ENCODE results near the gene ZKSCAN4.

DNA sequence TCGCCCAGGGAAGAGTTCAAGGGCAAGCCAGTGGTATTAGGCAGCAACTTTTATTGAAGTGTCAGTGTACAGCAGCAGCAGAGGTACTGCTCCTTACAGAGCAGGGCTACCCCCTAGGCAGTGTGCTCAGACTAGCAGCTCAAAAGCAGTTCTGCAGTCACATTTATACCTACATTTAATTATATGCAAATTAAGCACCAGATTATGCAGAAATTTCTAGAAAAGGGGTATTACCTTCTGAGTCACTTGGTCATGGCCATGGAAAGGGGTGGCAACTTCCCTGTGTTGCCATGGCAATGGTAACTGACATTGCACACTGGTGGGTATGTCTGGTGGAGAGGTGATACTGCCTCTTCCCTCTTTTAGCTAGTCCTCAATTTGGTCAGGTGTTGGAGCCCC lies 2.1 kb upstream of the ZKSCAN4 start:
- TF ChIP-seq, protein P1, sequence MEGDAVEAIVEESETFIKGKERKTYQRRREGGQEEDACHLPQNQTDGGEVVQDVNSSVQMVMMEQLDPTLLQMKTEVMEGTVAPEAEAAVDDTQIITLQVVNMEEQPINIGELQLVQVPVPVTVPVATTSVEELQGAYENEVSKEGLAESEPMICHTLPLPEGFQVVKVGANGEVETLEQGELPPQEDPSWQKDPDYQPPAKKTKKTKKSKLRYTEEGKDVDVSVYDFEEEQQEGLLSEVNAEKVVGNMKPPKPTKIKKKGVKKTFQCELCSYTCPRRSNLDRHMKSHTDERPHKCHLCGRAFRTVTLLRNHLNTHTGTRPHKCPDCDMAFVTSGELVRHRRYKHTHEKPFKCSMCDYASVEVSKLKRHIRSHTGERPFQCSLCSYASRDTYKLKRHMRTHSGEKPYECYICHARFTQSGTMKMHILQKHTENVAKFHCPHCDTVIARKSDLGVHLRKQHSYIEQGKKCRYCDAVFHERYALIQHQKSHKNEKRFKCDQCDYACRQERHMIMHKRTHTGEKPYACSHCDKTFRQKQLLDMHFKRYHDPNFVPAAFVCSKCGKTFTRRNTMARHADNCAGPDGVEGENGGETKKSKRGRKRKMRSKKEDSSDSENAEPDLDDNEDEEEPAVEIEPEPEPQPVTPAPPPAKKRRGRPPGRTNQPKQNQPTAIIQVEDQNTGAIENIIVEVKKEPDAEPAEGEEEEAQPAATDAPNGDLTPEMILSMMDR (IDR thresholded peaks at IDR 0.05): no peak
- TF ChIP-seq EZH2 (IDR thresholded peaks at IDR 0.05; ENCODE audit: borderline replicate concordance, insufficient read depth, low read depth, low read length, poor library complexity, severe bottlenecking): no peak
